Measurements from ENCODE around the gene DNAH6.

DNA sequence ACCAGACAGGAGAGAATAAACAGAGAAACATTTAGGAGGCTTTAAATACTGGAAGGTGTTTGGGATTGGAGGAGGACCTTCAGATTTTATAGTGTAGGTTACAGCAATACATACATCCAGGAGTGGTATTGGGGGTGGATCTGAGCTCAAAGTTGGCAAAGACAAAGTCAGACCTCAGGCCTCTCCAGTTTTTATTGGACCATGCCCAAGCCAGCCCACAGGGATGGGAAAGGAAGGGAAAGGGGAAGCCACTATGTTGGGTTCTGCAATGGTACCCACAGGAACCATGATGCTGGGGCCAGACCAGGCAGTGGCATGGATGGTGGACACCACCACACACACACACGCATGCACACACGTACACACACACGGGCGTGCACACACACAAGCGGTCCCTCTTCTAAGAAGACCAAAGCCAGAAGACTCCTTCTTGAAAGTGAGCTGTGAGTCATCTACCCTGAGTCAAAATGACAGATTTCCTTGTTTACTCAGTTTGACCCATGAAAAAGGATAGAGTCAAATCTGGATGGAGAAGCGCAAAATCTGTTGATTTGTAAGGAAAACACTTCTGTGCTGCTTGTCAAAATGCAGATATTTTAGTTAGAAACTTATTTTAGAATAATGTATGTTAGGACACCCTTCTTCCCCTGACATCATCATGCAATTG is 276.7 kb downstream of the DNAH6 start:
- TF ChIP-seq BACH2 (CRISPR knock-in tag; IDR thresholded peaks at IDR 0.05; ENCODE audit: borderline replicate concordance): no peak
- no peak for TF ChIP-seq RARB (CRISPR knock-in tag; IDR thresholded peaks at IDR 0.05)
- TF ChIP-seq, protein P1, sequence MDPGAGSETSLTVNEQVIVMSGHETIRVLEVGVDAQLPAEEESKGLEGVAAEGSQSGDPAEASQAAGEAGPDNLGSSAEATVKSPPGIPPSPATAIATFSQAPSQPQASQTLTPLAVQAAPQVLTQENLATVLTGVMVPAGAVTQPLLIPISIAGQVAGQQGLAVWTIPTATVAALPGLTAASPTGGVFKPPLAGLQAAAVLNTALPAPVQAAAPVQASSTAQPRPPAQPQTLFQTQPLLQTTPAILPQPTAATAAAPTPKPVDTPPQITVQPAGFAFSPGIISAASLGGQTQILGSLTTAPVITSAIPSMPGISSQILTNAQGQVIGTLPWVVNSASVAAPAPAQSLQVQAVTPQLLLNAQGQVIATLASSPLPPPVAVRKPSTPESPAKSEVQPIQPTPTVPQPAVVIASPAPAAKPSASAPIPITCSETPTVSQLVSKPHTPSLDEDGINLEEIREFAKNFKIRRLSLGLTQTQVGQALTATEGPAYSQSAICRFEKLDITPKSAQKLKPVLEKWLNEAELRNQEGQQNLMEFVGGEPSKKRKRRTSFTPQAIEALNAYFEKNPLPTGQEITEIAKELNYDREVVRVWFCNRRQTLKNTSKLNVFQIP (CRISPR knock-in tag; IDR thresholded peaks at IDR 0.05; ENCODE audit: borderline replicate concordance, low read depth): no peak
- TF ChIP-seq TCF4 (CRISPR knock-in tag; IDR thresholded peaks at IDR 0.05; ENCODE audit: borderline replicate concordance): no peak

Data from SK-N-SH treated with all-trans-retinoic acid at 6 μM for 48 hours (cell line).